Hepatocyte (in vitro differentiated cells): ENCODE data around the gene ITGB8. TPM values are rescaled to one million over a fixed set of nuclear protein-coding genes. Genes with fewer than 3 reads are reported as not detected.
"Not testable (repeated sequence)": the region's sequence is repeated elsewhere in the genome, so short reads cannot be mapped to it uniquely, and the experiment has no call there.

Experiments used
- DNase-seq: peaks from one replicate; pipeline ENCODE4 v3.0.0-alpha.2; 2016; ENCODE audit warnings: low spot score
- H2AFZ ChIP-seq: fragments of 200-600 bp; sonication (generic); 2 replicates; pipeline ENCODE4 v1.6.0; 2016; ENCODE audit warnings: antibody characterized with exemption, mild to moderate bottlenecking
- H3K27ac ChIP-seq: fragments of 200-600 bp; sonication (generic); 2 replicates; pipeline ENCODE4 v1.5.1; 2016; ENCODE audit warnings: mild to moderate bottlenecking
- H3K27me3 ChIP-seq: fragments of 200-600 bp; sonication (generic); 2 replicates; pipeline ENCODE4 v1.6.1; 2016
- H3K36me3 ChIP-seq: fragments of 200-600 bp; sonication (generic); replicated peaks from 2 replicates; pipeline ENCODE4 v1.5.1; 2016; ENCODE audit warnings: low read depth; ENCODE audit not compliant: insufficient read depth
- H3K4me1 ChIP-seq: fragments of 200-600 bp; sonication (generic); 2 replicates; pipeline ENCODE4 v1.5.1; 2016; ENCODE audit warnings: mild to moderate bottlenecking, moderate library complexity; ENCODE audit not compliant: insufficient read depth
- H3K4me2 ChIP-seq: fragments of 200-600 bp; sonication (generic); 2 replicates; pipeline ENCODE4 v1.6.0; 2016
- H3K4me3 ChIP-seq: fragments of 200-600 bp; sonication (generic); 2 replicates; pipeline ENCODE4 v1.5.1; 2016; ENCODE audit warnings: mild to moderate bottlenecking
- H3K79me2 ChIP-seq: fragments of 200-600 bp; sonication (generic); 2 replicates; pipeline ENCODE4 v1.6.0; 2017; ENCODE audit warnings: mild to moderate bottlenecking
- H3K9me2 ChIP-seq: fragments of 200-600 bp; sonication (generic); replicated peaks from 2 replicates; pipeline ENCODE4 v1.6.0; 2017; ENCODE audit warnings: mild to moderate bottlenecking; ENCODE audit not compliant: insufficient read depth
- H3K9me3 ChIP-seq: fragments of 200-600 bp; sonication (generic); 2 replicates; pipeline ENCODE4 v1.5.1; 2016; ENCODE audit warnings: low read depth, mild to moderate bottlenecking
- H4K20me1 ChIP-seq: fragments of 200-600 bp; sonication (generic); 2 replicates; pipeline ENCODE4 v1.6.0; 2016; ENCODE audit warnings: mild to moderate bottlenecking; ENCODE audit not compliant: insufficient read depth, poor library complexity, severe bottlenecking
- CTCF ChIP-seq: fragments of 200-600 bp; sonication (generic); IDR thresholded peaks from 2 replicates; pipeline ENCODE4 v1.5.1; 2016; ENCODE audit warnings: antibody characterized with exemption, mild to moderate bottlenecking; ENCODE audit not compliant: poor library complexity
- EZH2 ChIP-seq: fragments of 200-600 bp; sonication (generic); IDR thresholded peaks from 2 replicates; pipeline ENCODE4 v1.6.1; 2016; ENCODE audit warnings: antibody characterized with exemption, mild to moderate bottlenecking, borderline replicate concordance
- EZH2phosphoT487 ChIP-seq: fragments of 200-600 bp; sonication (generic); IDR thresholded peaks from one replicate; pipeline ENCODE4 v1.6.1; 2018; ENCODE audit warnings: antibody characterized with exemption, mild to moderate bottlenecking, low read depth, moderate library complexity; ENCODE audit not compliant: unreplicated experiment, severe bottlenecking
- WGBS: methylation state at CpG from one replicate; pipeline ENCODE4 v1.1.6; 2016; ENCODE audit warnings: low lambda C conversion rate; ENCODE audit errors: missing lambda C conversion rate; 5-methylcytosine and 5-hydroxymethylcytosine counted together
- polyA plus RNA-seq: library from polyadenylated mRNA; unstranded; fragments of >200 nt; fragmentation: Nextera tagmentation; extraction: Ambion mirVana; gene quantifications from 2 replicates; pipeline ENCODE4 v1.2.1, GENCODE V29; 2016
- total RNA-seq: library from RNA; depleted of rRNA; stranded (reverse); fragments of >200 nt; gene quantifications from 2 replicates; pipeline ENCODE4 v1.2.3, GENCODE V29; 2014

Gene ITGB8
- total and polyA plus RNA-seq, 2 experiments from 2014 or later: 7.2 to 37.0 TPM

GRCh38 chr7:20383351-20383750 lies 52.7 kb downstream of the ITGB8 start:
- H3K4me3 ChIP-seq: no peak overlapping the region
- H3K79me2 ChIP-seq: no peaks in the 10 kb centered on the region
- no peaks in the 10 kb centered on the region for H3K9me3 ChIP-seq
- H3K4me2 ChIP-seq: no peak overlapping the region
- no peaks in the 10 kb centered on the region for H3K9me2 ChIP-seq
- no peak overlapping the region for H3K27ac ChIP-seq
- H3K4me1 ChIP-seq: peaks cover 9% of the 10 kb centered on the region
- no peaks in the 10 kb centered on the region for H3K27me3 ChIP-seq
- no peak overlapping the region for H2AFZ ChIP-seq
- no peaks in the 10 kb centered on the region for H4K20me1 ChIP-seq
- no peaks in the 10 kb centered on the region for H3K36me3 ChIP-seq
- DNase-seq: no peak
- no peak for TF ChIP-seq EZH2
- TF ChIP-seq CTCF: no peak
- TF ChIP-seq EZH2phosphoT487: no peak

- Histone ChIP-seq H3K27ac (no peak overlapping the region), H3K27me3 (no peaks in the 10 kb centered on the region), H3K4me3 (no peak overlapping the region), H2AFZ (no peak overlapping the region), H3K9me2 (no peaks in the 10 kb centered on the region), H3K4me2 (no peak overlapping the region), H3K9me3 (no peaks in the 10 kb centered on the region), H4K20me1 (no peaks in the 10 kb centered on the region), H3K36me3 (no peaks in the 10 kb centered on the region), H3K79me2 (no peaks in the 10 kb centered on the region), H3K4me1 (peaks cover 9% of the 10 kb centered on the region)
- TF ChIP-seq EZH2phosphoT487 (no peak), CTCF (no peak), EZH2 (no peak)
- WGBS: 83% methylated on average over 1 of the region's 1 CpG
- no peak for DNase-seq
Observed at GRCh38 chr7:20385126-20385525, 54.4 kb downstream of the ITGB8 start.

- Histone ChIP-seq H3K27ac (no peak overlapping the region), H3K9me3 (no peaks in the 10 kb centered on the region), H3K4me1 (peaks cover 9% of the 10 kb centered on the region), H2AFZ (no peak overlapping the region), H3K4me2 (no peak overlapping the region), H3K36me3 (no peaks in the 10 kb centered on the region), H3K79me2 (no peaks in the 10 kb centered on the region), H3K4me3 (no peak overlapping the region), H3K9me2 (no peaks in the 10 kb centered on the region), H3K27me3 (no peaks in the 10 kb centered on the region), H4K20me1 (no peaks in the 10 kb centered on the region)
- peak; percentile 11 for DNase-seq
- TF ChIP-seq EZH2phosphoT487 (no peak), CTCF (no peak), EZH2 (no peak)
- 38% methylated on average over 1 of the region's 1 CpG for WGBS
Observed at GRCh38 chr7:20388084-20388483, 57.4 kb downstream of the ITGB8 start.

GRCh38 chr7:20389192-20389591 lies 58.5 kb downstream of the ITGB8 start:
- not testable (repeated sequence) for H3K27ac ChIP-seq, H3K4me2 ChIP-seq, H3K79me2 ChIP-seq, H2AFZ ChIP-seq, H3K36me3 ChIP-seq, H4K20me1 ChIP-seq, H3K27me3 ChIP-seq, H3K9me2 ChIP-seq, H3K4me3 ChIP-seq, H3K9me3 ChIP-seq, DNase-seq
- peaks cover 18% of the 10 kb centered on the region for H3K4me1 ChIP-seq
- 78% methylated on average over 2 of the region's 2 CpGs for WGBS
